HG03354 (cell line): ENCODE results near the gene TPO.
"Not testable (repeated sequence)": the region's sequence is repeated elsewhere in the genome, so short reads cannot be mapped to it uniquely, and the experiment has no call there.

ENCODE experiments used
- ATAC-seq: cut with Tn5 transposase; IDR thresholded peaks from one replicate; pipeline ENCODE4 v1.9.1; 2021; ENCODE audit warnings: mild to moderate bottlenecking; ENCODE audit not compliant: unreplicated experiment, poor library complexity, severe bottlenecking

The TPO gene

GRCh38 chr2:1563943-1564891, 151.0 kb downstream of the TPO start:
- ATAC-seq = no peak

- no peak for ATAC-seq
Measured at GRCh38 chr2:1567556-1568344, 154.5 kb downstream of the TPO start.

GRCh38 chr2:1568345-1568668, 155.0 kb downstream of the TPO start:
- not testable (repeated sequence) for ATAC-seq

GRCh38 chr2:1569879-1570450, 156.7 kb downstream of the TPO start:
- ATAC-seq = no peak

- no peak for ATAC-seq
Measured at GRCh38 chr2:1571477-1572417, 158.5 kb downstream of the TPO start.

- ATAC-seq = no peak
Measured at GRCh38 chr2:1572638-1573037, 159.4 kb downstream of the TPO start.

- ATAC-seq = no peak
Measured at GRCh38 chr2:1577846-1578245, 164.6 kb downstream of the TPO start.

- not testable (repeated sequence) for ATAC-seq
Measured at GRCh38 chr2:1581257-1581964, 168.1 kb downstream of the TPO start.

- ATAC-seq = no peak
Measured at GRCh38 chr2:1581965-1582625, 168.8 kb downstream of the TPO start.

- no peak for ATAC-seq
Measured at GRCh38 chr2:1582891-1583341, 169.7 kb downstream of the TPO start.

- ATAC-seq = no peak
Measured at GRCh38 chr2:1584051-1584531, 170.8 kb downstream of the TPO start.

- no peak for ATAC-seq
Measured at GRCh38 chr2:1584691-1585485, 171.6 kb downstream of the TPO start.

- no peak for ATAC-seq
Measured at GRCh38 chr2:1585635-1586034, 172.4 kb downstream of the TPO start.

- no peak for ATAC-seq
Measured at GRCh38 chr2:1586251-1586922, 173.1 kb downstream of the TPO start.

GRCh38 chr2:1586923-1587840, 173.9 kb downstream of the TPO start:
- ATAC-seq = no peak
